Measurements from ENCODE around the gene ANKRD44. TPM values are rescaled to one million over a fixed set of nuclear protein-coding genes. Genes with fewer than 3 reads are reported as not detected.

ANKRD44 gene
- total RNA-seq, 1 donor from 2014 or later, result 12.0 TPM

DNA sequence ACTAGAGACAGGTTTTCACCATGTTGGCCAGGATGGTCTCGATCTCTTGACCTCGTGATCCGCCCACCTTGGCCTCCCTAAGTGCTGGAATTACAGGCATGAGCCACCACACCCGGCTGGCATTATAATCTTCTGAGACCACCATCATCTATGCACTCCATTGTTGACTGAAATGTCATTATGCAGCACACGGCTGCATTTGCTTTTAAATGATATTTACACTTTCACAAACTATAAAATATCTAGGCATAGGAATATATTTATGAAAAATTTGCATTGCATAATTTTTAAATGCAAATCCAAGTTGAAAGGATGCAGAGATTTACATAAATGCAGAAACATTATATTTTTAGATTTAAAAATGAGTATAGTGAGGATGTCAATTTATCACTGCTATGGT lies 30.0 kb upstream of the ANKRD44 start:
- no peak for DNase-seq
- no peak overlapping the region for H3K27ac Mint-ChIP-seq (ENCODE audit: unreplicated experiment)
- no peaks in the 10 kb centered on the region for H3K36me3 Mint-ChIP-seq (ENCODE audit: unreplicated experiment)
- no peak overlapping the region for H3K4me3 Mint-ChIP-seq (ENCODE audit: unreplicated experiment)
- H3K9me3 Mint-ChIP-seq (ENCODE audit: unreplicated experiment), result no peaks in the 10 kb centered on the region
- no peaks in the 10 kb centered on the region for H3K27me3 Mint-ChIP-seq (ENCODE audit: unreplicated experiment)
- TF ChIP-seq, protein P1, sequence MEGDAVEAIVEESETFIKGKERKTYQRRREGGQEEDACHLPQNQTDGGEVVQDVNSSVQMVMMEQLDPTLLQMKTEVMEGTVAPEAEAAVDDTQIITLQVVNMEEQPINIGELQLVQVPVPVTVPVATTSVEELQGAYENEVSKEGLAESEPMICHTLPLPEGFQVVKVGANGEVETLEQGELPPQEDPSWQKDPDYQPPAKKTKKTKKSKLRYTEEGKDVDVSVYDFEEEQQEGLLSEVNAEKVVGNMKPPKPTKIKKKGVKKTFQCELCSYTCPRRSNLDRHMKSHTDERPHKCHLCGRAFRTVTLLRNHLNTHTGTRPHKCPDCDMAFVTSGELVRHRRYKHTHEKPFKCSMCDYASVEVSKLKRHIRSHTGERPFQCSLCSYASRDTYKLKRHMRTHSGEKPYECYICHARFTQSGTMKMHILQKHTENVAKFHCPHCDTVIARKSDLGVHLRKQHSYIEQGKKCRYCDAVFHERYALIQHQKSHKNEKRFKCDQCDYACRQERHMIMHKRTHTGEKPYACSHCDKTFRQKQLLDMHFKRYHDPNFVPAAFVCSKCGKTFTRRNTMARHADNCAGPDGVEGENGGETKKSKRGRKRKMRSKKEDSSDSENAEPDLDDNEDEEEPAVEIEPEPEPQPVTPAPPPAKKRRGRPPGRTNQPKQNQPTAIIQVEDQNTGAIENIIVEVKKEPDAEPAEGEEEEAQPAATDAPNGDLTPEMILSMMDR (IDR thresholded peaks at IDR 0.05; ENCODE audit: partially characterized antibody, unreplicated experiment), result no peak
- H3K4me1 Mint-ChIP-seq (ENCODE audit: low read depth, unreplicated experiment), result no peaks in the 10 kb centered on the region

DNA sequence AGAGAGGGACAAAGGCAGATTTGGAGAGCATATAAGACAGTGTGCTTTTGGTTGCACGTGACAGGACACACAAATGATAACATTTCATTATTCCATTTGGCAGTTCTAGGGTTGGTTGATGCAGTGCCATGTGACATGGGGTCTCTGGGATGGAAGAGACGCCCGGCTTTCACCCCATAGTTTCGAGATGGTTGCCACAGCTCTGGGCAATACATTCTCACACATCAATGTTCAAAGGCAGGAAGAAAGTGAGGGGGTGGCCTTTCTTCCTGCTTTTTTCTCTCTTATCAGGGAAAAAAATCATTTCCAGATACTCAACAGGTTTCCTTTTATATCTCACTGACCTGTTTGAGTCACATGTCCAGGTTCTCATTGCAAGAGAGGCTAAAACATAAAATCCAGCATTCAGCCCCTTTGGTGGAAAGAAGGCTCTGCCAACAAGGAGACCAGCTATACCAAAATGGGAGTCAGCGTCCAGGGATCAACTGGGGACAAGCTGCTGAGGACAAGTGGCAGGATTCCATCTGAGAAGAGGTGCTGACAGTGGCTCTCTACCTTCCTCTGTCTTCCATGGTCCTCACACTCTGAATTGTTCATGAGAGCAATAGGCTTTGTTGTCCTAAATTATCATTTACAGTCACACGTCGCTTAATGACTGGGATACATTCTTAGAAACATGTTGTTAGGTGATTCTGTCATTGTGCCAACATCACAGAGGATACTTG lies 29.1 kb upstream of the ANKRD44 start:
- TF ChIP-seq, protein P1 (IDR thresholded peaks at IDR 0.05; ENCODE audit: partially characterized antibody, unreplicated experiment), result no peak
- Mint-ChIP-seq H3K27me3 (ENCODE audit: unreplicated experiment) (no peaks in the 10 kb centered on the region), H3K4me3 (ENCODE audit: unreplicated experiment) (no peak overlapping the region), H3K36me3 (ENCODE audit: unreplicated experiment) (no peaks in the 10 kb centered on the region), H3K27ac (ENCODE audit: unreplicated experiment) (no peak overlapping the region), H3K9me3 (ENCODE audit: unreplicated experiment) (no peaks in the 10 kb centered on the region), H3K4me1 (ENCODE audit: low read depth, unreplicated experiment) (no peaks in the 10 kb centered on the region)
- no peak for DNase-seq

DNA sequence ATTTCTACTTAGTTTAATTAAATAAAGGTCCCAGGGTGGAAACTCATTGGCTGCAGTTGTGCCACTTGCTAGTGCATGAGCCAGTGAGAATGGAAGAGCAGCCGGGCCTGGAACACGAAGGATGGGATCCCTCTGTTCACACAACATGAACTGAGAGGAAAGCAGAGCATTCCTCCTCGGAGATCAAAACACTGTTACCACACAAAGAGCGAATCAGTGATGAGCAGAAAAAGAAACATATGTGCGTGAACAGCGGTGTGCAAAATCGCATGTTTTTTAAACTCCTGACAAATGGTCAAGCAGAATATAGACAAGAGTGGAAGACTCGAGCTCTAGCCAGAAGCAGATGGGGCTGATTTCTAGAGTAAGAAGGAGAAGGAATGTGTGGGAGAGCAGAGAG lies 28.4 kb upstream of the ANKRD44 start:
- H3K27me3 Mint-ChIP-seq (ENCODE audit: unreplicated experiment), result no peaks in the 10 kb centered on the region
- no peaks in the 10 kb centered on the region for H3K4me1 Mint-ChIP-seq (ENCODE audit: low read depth, unreplicated experiment)
- no peak for DNase-seq
- H3K36me3 Mint-ChIP-seq (ENCODE audit: unreplicated experiment), result no peaks in the 10 kb centered on the region
- no peaks in the 10 kb centered on the region for H3K9me3 Mint-ChIP-seq (ENCODE audit: unreplicated experiment)
- no peak overlapping the region for H3K27ac Mint-ChIP-seq (ENCODE audit: unreplicated experiment)
- TF ChIP-seq, protein P1 (IDR thresholded peaks at IDR 0.05; ENCODE audit: partially characterized antibody, unreplicated experiment), result no peak
- no peak overlapping the region for H3K4me3 Mint-ChIP-seq (ENCODE audit: unreplicated experiment)

DNA sequence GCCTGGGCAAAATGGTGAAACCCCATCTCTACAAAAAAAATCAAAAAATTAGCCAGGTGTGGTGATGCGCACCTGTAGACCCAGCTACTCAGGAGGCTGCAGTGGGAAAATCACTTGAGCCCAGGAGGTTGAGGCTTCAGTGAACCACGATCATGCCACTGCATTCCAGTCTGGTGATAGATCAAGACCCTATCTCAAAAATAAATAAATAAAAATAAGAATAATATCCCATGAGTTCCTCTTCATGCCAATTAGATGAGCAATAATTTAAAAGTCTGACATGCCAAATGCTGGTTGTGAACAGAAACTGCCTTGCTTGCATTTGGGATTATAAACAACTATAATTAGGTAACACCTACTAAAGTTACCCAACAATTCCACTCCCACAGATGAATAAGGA lies 22.1 kb upstream of the ANKRD44 start:
- H3K27me3 Mint-ChIP-seq (ENCODE audit: unreplicated experiment), result no peaks in the 10 kb centered on the region
- TF ChIP-seq, protein P1 (IDR thresholded peaks at IDR 0.05; ENCODE audit: partially characterized antibody, unreplicated experiment), result no peak
- no peak for DNase-seq
- no peak overlapping the region for H3K4me3 Mint-ChIP-seq (ENCODE audit: unreplicated experiment)
- H3K9me3 Mint-ChIP-seq (ENCODE audit: unreplicated experiment), result no peaks in the 10 kb centered on the region
- no peaks in the 10 kb centered on the region for H3K4me1 Mint-ChIP-seq (ENCODE audit: low read depth, unreplicated experiment)
- H3K27ac Mint-ChIP-seq (ENCODE audit: unreplicated experiment), result no peak overlapping the region
- H3K36me3 Mint-ChIP-seq (ENCODE audit: unreplicated experiment), result no peaks in the 10 kb centered on the region

DNA sequence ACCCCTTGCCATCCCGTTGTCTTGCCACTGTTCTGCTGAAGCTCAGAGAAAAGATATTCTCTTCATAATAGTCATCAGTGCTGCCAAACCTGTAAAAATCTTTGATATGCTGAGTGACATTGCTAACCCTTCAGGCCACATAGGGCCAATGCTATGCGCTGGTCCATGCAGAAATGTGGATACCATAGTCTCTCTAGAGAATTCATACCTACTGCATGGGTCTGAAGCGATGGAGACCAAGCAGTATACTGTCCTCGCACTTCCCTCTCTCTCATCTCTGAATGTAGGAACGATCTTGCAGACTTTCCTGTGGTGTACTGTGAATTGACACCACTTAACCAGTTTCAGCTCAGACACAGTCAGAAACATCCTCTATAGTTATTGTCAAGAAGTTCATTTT lies 17.9 kb upstream of the ANKRD44 start:
- Mint-ChIP-seq H3K9me3 (ENCODE audit: unreplicated experiment) (no peaks in the 10 kb centered on the region), H3K27ac (ENCODE audit: unreplicated experiment) (no peak overlapping the region), H3K27me3 (ENCODE audit: unreplicated experiment) (peaks cover 2% of the 10 kb centered on the region), H3K36me3 (ENCODE audit: unreplicated experiment) (no peaks in the 10 kb centered on the region), H3K4me1 (ENCODE audit: low read depth, unreplicated experiment) (no peaks in the 10 kb centered on the region), H3K4me3 (ENCODE audit: unreplicated experiment) (no peak overlapping the region)
- TF ChIP-seq, protein P1 (IDR thresholded peaks at IDR 0.05; ENCODE audit: partially characterized antibody, unreplicated experiment), result no peak
- DNase-seq, result no peak
